ENCODE results near the gene ZNF821. TPM values are rescaled to one million over a fixed set of nuclear protein-coding genes. Genes with fewer than 3 reads are reported as not detected.

The ZNF821 gene
- total RNA-seq, 1 experiment from 2014 or later = 4.9 TPM

- Histone ChIP-seq H3K79me2 (ENCODE audit: insufficient read depth, low read length) (no peaks in the 10 kb centered on the region), H3K4me3 (replicated peaks in 1 of 2; ENCODE audit: low read depth in 1 of 2, low read length in 2 of 2) (no peak overlapping the region), H4K20me1 (ENCODE audit: insufficient read depth) (no peaks in the 10 kb centered on the region), H3K9me3 (ENCODE audit: control insufficient read depth in 1 of 2, insufficient read depth in 1 of 2, low read depth in 1 of 2, low read length in 2 of 2) (no peaks in the 10 kb centered on the region), H2AFZ (ENCODE audit: low read depth, low read length, poor library complexity, severe bottlenecking) (no peak overlapping the region), H3K27ac (ENCODE audit: low read depth, low read length) (no peak overlapping the region), H3K9ac (ENCODE audit: low read length) (no peak overlapping the region), H3K27me3 (ENCODE audit: insufficient read depth, low read length) (no peaks in the 10 kb centered on the region), H3K4me2 (ENCODE audit: low read length) (no peak overlapping the region), H3K9me2 (ENCODE audit: insufficient read depth) (no peaks in the 10 kb centered on the region), H3K36me3 (ENCODE audit: control insufficient read depth in 1 of 2, insufficient read depth in 2 of 2, low read length in 2 of 2) (no peaks in the 10 kb centered on the region), H3K4me1 (ENCODE audit: control insufficient read depth in 1 of 2, insufficient read depth in 2 of 2, low read length in 2 of 2) (no peaks in the 10 kb centered on the region)
- ChIA-PET CTCF (no interaction called here), POLR2A (no interaction called here), RAD21 (ENCODE audit: low non-redundant PET in 1 of 2, low total read pairs in 2 of 2, uncharacterized antibody in 2 of 2, unreplicated experiment in 2 of 2) (no interaction called here)
- no TSS peak for BruUV-seq (replicated peaks)
- TF ChIP-seq ZNF274 (IDR thresholded peaks at IDR 0.05; ENCODE audit: low read depth, low read length) = no peak
- no peak for TF ChIP-seq ZFX (IDR thresholded peaks at IDR 0.05)
- no peak for TF ChIP-seq CTCF (IDR thresholded peaks at IDR 0.05 in 2 of 3, conservative IDR thresholded peaks at IDR 0.05 in 1 of 3; ENCODE audit: borderline replicate concordance in 1 of 3, insufficient read depth in 1 of 3, low read depth in 2 of 3, low read length in 2 of 3)
- TF ChIP-seq CBX3 (IDR thresholded peaks at IDR 0.05; ENCODE audit: low read depth) = no peak
- TF ChIP-seq, protein P1, sequence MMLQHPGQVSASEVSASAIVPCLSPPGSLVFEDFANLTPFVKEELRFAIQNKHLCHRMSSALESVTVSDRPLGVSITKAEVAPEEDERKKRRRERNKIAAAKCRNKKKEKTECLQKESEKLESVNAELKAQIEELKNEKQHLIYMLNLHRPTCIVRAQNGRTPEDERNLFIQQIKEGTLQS (IDR thresholded peaks at IDR 0.05) = no peak
- no peak for TF ChIP-seq RAD21 (IDR thresholded peaks at IDR 0.05; ENCODE audit: low read depth)
- no peak for TF ChIP-seq ZBTB33 (IDR thresholded peaks at IDR 0.05; ENCODE audit: extremely low read depth, insufficient replicate concordance, low read length)
- TF ChIP-seq POLR2AphosphoS5 (IDR thresholded peaks at IDR 0.05; ENCODE audit: low read depth, low read length) = no peak
- TF ChIP-seq, protein P2, sequence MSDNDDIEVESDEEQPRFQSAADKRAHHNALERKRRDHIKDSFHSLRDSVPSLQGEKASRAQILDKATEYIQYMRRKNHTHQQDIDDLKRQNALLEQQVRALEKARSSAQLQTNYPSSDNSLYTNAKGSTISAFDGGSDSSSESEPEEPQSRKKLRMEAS (IDR thresholded peaks at IDR 0.05) = no peak
- DNase-seq (ENCODE audit: low read depth, low spot score) (no peak), ATAC-seq (no peak)
- intact Hi-C loops (cut with micrococcal nuclease) = no loop called here
Observed at GRCh38 chr16:71870818-71871217, 13.2 kb downstream of the ZNF821 start.
